GM15510 (cell line): ENCODE results near the gene FAM53B.

Experiments used
- POLR2A ChIP-seq: IDR thresholded peaks from 3 replicates; pipeline ENCODE4 v1.6.1; 2011; ENCODE audit warnings: borderline replicate concordance; ENCODE audit not compliant: insufficient read length; ENCODE audit errors: extremely low read depth

FAM53B gene

DNA sequence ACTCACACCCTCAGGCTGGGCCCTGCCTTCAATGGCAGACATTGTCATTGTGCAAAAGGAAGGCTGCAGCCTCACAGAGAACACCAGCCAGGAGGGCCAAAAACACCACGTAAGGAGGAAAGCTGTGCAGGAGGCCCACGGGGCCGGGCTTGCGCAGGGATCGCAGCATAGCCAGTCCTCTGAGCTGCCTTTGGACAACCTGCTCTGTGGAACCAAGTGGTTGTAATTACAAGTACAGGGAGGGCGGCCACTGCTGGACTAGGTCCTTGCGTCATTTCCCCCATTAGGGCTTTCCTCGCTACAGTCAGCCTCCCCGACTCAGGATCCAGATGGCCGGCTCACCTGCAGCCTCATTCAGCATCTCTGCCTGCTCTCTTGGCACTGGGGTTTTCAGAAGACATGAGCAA, 66.9 kb downstream of the FAM53B start:
- no peak for TF ChIP-seq POLR2A

DNA sequence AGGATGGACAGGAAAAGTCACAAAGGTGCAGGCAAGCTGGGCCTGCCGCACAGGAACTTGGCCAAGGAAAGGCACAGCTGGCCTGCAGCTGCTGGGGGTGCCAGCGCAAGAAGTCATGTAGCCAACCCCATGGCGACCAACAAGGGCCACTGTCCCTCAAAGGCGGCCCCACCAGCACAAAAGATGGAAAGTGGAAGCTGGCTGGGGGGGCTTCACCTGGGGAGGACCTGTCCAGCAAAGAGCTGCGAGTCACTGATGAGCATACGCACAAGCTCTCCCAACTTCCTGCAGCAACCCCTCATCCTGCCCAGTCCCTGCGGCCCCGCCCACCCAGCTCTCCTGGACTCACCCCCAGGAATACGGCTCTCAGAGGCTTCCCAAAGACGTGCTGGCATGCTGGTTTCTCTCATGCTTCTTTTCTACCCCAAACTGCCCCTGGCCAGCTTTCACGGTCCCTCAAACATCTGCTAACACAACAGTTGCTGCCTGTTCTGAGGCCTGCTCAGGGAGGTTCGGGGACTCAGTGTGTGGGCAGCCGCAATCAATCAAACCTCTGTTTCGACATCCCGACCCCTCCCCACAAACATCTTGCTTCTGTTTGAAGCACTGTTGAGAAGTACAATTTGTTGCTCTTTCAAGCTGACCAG, 67.6 kb downstream of the FAM53B start:
- TF ChIP-seq POLR2A: no peak

DNA sequence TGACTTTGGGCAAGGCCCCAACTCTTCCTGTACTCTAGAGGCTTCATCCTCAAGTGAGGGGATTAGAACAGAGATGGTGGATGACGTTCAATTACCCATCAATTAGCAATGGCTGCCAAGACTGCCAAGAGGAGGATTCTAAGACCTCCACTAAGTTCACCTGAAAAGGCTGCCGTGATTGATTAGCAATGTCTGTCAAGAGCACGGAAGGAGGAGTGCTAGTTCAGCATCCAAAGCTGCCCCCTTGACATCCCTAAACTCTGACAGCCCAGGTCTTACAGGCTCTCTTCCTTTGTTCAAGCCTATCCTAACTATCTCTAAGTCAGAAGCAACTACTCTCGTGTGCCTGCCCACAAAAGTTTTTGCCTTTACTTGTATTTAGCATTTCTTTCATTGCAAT, 68.4 kb downstream of the FAM53B start:
- no peak for TF ChIP-seq POLR2A

DNA sequence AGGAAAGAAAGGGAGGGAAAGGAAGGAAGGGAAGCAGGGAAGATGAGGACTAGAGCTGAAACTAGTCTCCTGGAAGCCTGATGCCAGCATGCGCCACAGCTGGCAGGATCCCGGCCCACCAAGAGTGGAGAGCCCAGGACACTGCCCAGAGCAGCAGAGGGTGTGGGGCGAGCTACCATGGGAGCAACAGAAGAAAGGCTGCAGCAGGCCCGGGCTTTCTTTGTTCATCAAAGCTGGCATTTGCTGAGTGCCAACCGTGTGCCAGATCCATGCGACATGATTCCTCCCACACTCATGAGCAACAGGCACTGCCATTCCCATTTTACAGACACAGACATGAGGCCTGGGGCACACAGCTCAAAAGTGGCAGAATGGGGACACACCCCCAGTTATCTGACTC, 68.9 kb downstream of the FAM53B start:
- no peak for TF ChIP-seq POLR2A

DNA sequence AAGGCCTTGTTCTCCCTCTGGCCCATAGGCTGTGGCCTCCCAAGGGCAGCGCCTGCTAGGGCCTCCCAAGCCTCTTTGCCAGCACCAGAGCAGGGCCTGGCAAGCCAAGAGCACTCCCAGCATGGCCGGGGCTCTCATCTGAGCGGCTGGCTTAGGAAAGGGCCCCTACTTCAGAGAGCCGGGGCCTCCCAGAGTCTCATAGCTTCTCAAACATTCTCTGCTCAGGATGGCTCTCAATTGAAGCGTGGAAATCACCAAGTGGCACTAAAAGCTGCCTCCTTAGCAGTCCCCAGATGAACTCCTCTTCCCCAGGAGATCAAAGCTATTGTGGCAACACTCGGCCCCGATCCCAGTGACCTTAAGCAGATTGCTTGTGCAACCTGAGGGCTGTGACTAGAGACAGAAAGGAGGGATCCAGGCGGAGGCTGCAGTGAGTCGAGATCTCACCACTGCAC, 69.4 kb downstream of the FAM53B start:
- TF ChIP-seq POLR2A: no peak

DNA sequence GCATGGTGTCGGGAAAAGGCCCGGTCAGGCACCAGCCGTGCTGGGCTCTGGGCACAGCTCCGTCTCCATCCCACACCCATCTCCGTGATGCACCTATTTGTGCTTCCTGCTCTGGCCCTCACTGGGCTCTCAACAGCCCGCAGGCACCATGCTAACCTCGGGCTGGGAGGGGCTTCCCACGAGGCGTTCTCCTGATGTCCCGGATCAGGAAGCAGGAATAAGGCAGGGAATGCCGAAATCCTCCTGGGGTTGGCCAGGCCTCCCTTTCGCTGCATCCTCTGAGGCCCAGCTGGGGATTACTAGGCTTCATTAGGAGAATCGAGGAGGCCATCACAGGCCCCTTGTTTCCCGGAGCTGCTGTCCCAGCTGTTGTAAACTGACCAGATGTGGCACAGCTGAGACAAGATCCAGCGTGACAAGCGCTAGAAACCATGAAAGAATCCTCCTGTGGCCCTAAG, 72.0 kb downstream of the FAM53B start:
- TF ChIP-seq POLR2A: no peak

DNA sequence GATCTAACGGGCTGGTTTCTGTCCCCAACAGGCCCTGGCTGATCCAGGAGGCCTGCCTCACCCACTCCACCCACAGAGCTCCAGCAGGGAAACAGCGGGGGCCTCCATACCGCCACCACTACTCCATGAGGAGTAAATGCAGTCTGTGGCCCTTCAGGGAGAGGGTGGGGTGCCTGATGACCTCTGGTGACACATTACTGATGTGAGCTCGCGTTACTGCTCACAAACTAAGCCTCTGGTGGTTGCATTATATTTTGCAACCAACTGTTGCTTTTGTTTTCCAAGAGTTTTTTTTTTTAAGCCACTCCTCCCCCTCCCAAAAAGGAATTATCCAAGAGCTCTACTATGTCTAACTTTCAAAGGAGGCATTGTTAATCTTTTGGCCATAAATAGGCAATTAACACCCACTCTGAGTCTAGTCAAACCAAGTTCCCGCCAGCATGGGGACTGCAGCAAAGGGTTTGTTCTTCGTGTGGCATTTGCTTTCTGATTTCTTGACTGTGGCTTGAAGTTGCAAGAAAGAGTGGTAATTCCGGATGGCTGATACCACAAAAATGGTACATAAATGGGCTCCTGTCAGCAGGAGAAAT, 72.6 kb downstream of the FAM53B start:
- no peak for TF ChIP-seq POLR2A

DNA sequence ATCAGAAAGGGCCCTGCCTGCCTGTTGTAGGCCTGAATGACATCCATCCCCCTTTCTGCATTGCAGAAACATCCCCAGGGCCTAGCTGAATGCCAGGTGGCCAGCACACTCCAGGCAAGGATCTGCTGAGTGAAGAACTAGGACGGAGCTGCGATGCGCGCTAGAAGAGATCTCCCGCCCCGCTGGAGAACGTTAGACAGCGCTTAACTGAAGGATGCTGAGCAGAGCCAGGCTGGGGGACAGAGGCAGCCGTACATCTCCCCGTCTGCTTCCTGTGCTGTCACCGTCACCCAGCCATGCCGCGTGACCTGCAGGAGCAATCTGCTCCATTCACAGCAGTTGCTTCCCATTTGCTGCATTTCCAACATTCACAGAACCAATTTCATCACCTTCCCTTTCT, 73.3 kb downstream of the FAM53B start:
- no peak for TF ChIP-seq POLR2A

DNA sequence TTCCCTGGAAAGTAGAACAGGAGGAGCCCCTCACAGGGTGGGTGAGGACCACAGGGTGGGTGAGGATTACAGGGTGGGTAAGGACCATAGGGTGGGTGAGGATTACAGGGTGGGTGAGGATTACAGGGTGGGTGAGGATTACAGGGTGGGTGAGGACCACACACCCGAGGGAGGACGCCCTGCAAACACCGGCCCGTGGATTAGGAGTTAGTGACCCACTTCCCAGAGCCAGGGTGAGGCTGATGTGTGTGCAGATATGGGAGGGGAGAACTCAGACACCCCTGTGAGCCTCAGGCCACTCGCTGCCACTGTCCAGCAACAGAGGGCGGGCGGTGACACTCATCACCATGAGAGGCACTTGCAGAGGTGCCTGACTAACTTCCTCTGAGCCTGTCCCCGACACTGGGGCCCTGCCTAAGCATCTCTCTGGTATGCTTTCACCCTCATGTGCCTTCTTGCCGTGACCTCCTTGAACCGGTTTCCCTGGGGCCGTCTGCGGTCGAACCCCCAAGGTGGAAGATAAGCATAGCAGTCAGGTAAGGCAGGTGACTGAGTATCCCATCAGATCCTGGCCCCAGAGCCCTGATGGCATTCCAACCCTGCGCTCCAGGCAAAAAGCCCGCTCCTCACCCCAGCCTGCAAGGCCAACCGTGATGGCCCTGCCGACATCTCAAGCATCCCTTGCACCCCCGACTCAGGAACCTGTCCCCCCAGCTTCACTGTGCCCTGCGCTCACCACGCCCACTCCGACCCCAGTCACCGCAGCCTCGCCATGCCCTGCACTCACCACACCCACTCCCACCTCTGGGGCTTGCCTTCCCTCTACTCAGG, 74.1 kb downstream of the FAM53B start:
- TF ChIP-seq POLR2A: no peak

DNA sequence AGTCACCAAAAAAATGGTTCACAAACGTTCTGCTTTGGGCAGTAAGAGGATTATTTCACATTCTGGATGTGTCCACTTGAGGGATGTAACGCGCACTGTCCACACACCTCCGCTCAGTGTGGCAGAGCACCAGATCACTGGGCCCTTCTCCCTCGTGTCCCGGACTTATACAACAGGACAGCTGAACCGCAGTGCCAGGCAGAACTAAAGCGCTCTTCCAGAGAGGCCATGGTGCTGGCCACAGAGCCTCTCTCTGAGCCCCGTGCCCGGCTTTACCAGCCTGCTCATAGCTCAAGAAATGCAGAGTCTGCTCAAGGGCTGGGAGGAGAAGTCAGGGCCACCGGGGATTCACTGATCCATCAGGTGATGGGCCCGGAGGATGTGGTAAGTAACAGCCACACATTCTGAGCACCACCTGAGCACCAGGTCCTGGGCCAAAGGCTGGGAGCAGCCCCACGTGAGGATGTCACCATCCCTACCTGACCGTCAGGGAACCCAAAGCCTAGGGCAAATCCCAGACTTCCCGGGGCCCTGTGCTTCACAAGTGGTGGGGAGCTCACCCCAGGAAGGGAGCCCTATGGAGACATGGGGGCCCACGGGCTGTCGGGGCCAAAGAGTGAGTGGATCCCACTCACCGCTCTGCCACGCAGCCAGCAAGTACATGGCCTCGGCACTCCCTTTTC, 74.9 kb downstream of the FAM53B start:
- TF ChIP-seq POLR2A: no peak

DNA sequence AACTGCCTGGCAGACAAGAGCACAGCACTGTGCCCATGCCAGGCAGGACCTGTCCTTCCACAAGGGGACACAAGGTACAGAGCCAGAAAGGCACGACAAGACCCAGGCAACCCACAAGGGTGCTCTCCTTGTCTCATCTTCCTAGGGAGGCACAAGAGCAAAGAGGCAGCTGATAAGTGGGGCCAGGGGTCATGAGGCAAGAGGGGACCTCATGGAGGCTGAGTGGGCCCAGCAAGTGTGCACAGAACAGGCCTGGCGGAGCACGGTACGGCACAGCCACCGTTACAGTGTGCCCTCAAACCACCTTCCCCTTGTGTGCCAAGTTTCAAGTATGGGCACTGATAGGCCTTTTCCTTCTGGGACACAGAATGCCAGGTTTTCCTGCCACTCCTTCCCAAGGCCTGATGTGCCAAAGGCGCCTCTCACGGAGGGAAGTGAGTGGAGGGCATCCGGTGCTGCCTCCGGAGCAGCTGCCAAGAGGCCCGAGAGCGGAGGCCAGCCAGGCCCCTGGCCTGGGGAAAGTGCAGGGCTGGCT, 75.6 kb downstream of the FAM53B start:
- TF ChIP-seq POLR2A: no peak

DNA sequence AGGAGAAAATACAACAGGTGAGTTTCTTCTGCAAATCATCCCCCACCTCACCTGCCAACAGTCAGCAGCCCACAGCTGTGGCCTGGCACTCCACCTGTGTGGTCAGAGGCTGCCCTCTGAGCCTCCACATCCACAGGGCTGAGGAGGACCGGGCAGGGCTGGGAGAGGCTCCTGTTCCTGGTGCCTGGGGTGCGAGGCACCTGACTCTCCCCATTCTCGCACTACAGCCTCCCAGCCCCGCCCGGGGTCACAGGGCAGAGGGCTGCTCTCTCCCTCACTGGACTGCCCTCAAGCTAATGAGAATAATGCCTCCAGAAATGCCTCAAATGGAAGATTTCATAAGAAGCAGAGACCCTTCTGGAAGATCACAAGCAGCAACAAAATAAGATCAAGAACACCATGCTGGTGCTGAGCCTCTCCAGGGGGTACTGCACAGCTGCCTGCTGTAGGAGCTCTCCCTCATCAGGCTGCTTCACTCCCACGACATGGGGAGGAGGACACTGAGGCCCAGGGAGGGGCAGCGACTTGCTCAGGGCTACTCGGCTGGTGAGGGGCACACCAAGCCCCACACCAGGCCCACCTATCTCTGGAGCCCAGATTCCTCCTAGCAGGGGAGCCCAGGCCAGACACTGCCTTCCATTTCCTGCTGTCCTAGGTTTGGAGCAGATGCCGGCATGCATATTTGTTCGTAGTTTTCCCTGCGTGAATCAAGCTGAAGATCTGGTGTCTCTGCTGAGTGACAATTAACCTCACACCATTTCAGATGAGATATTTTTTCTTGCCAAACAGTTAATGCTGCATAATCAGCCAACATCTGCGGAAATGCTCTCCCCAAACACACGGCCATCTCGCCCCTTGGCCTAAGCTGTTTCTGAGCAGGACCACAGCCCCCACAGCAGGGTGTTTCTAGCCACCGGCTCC, 76.5 kb downstream of the FAM53B start:
- TF ChIP-seq POLR2A: no peak

DNA sequence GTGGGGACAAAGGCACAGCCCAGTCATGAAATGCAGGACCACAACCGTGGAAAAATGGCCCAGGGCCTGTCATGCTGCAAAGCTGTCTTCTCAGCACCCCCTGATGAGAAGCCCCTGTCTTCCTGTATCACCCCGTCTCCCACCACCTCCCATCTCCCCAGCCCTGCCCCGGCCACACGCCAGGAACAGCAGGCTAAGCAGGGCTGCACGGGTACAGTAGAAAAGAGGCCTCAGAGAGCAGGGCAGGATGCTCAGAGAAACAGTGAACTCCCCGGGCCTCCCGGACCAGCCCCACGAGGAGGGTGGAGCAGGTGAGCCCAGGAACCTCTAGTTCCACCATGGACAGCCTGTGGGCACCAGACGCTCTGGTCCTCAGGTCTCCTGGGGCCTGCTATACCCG, 77.7 kb downstream of the FAM53B start:
- TF ChIP-seq POLR2A: no peak

DNA sequence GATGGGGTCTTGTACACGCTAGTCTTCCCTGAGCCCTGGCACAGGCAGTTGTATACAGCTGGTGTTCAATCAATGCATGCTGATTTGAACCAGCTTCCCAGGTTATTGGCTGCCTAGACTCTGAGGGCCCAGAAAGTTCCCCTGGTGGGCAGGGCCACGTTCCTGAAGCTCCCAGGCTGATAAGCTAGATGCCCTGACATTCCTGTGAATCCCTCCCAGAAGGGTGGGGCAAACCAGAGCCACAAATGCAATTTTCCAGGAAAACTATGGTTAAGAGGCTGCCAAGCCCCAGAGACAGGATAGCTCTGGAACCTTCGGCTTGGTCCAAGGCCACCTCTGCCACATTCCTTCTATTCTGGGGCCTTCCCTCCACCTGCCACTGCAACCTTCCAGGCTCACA, 78.2 kb downstream of the FAM53B start:
- no peak for TF ChIP-seq POLR2A
